K562 (cell line): ENCODE measurements around the gene FRMD4A. TPM values are rescaled to one million over a fixed set of nuclear protein-coding genes. Genes with fewer than 3 reads are reported as not detected.

Experiments used
- ATAC-seq: fragments of 200-7000 bp; cut with Tn5 transposase; 3 replicates; pipeline ENCODE4 v1.9.1; 2020; ENCODE audit warnings: moderate library complexity
- BruUV-seq: library from RNA; stranded (reverse); fragments of 400-500 nt; replicated peaks from 2 replicates; lab custom pipeline; 2021; lab: Mats Ljungman, UMichigan
- CTCF ChIA-PET: fragments of 300-600 bp; formaldehyde crosslinking; extraction: SDS; loops from one replicate; lab custom pipeline; 2021; ENCODE audit warnings: low intra/inter-chr PET ratio; lab: Yijun Ruan, JAX
- POLR2A ChIA-PET: fragments of 300-600, 350-650 bp; sonication (Branson Sonifier 250); formaldehyde crosslinking; extraction: SDS; loops from one replicate; lab custom pipeline; 2021; ENCODE audit warnings: antibody characterized with exemption, inconsistent platforms; lab: Yijun Ruan, JAX
- DNase-seq, 4 experiments: peaks; one replicate each; pipeline versions ENCODE4 v3.0.0 to v3.0.0-alpha.2; 2011 to 2018; ENCODE audit warnings: low spot score in 3 of 4, mixed read lengths in 3 of 4; ENCODE audit errors: extremely low read depth in 1 of 4
- FAIRE-seq: peaks from 2 replicates; lab custom pipeline; 2011; peaks lifted over from hg19 to GRCh38; lab: Jason Lieb, UNC
- H2AFZ ChIP-seq: 2 replicates; pipeline ENCODE4 v1.6.0; 2011; ENCODE audit warnings: low read depth, low read length, control low read depth, inconsistent platforms
- H3K27ac ChIP-seq: fragments of 200-600 bp; 3 replicates; pipeline ENCODE4 v1.8.0; 2011; ENCODE audit warnings: low read depth, mild to moderate bottlenecking, control low read depth, inconsistent platforms, low read length, moderate library complexity, mixed read lengths; ENCODE audit errors: extremely low read depth
- H3K27me3 ChIP-seq, 2 experiments: fragments of 300-600 bp in 1 of 2; 2 replicates in 1 of 2; 3 replicates in 1 of 2; pipeline versions ENCODE4 v1.6.0 to v1.8.0; 2011; ENCODE audit warnings: inconsistent platforms in 2 of 2, low read length in 2 of 2, mild to moderate bottlenecking in 1 of 2, mixed read lengths in 1 of 2, moderate library complexity in 1 of 2; ENCODE audit not compliant: control insufficient read depth in 2 of 2, insufficient read depth in 2 of 2
- H3K36me3 ChIP-seq: fragments of 300-600 bp; 3 replicates; pipeline ENCODE4 v1.8.0; 2011; ENCODE audit warnings: mild to moderate bottlenecking, low read length, inconsistent platforms; ENCODE audit not compliant: control insufficient read depth, insufficient read depth
- H3K4me1 ChIP-seq, 2 experiments: fragments of 200-600 bp in 1 of 2; replicated peaks in 1 of 2; 2 replicates in 1 of 2; 3 replicates in 1 of 2; pipeline versions ENCODE4 v1.5.1 to v1.8.0; 2011; ENCODE audit warnings: inconsistent platforms in 2 of 2, low read length in 2 of 2, mild to moderate bottlenecking in 1 of 2, mixed read lengths in 1 of 2, moderate library complexity in 1 of 2; ENCODE audit not compliant: control insufficient read depth in 2 of 2, insufficient read depth in 2 of 2
- H3K4me2 ChIP-seq: 2 replicates; pipeline ENCODE4 v1.6.1; 2011; ENCODE audit warnings: low read length, control low read depth, inconsistent platforms, mixed read lengths; ENCODE audit not compliant: insufficient read depth
- H3K4me3 ChIP-seq: fragments of 200-600 bp; sonication (generic), shearing (Covaris generic); 2 replicates; pipeline ENCODE4 v1.5.1; 2016; ENCODE audit warnings: control low read depth, inconsistent platforms
- H3K79me2 ChIP-seq: fragments of 200-600 bp; 3 replicates; pipeline ENCODE4 v1.8.0; 2011; ENCODE audit warnings: low read length, inconsistent platforms; ENCODE audit not compliant: control insufficient read depth, insufficient read depth
- H3K9ac ChIP-seq, 2 experiments: 2 replicates each; pipeline versions ENCODE4 v1.6.0 to v1.6.1; 2011; ENCODE audit warnings: low read depth in 2 of 2, low read length in 2 of 2, control low read depth in 1 of 2, inconsistent platforms in 1 of 2, mild to moderate bottlenecking in 1 of 2, mixed read lengths in 1 of 2; ENCODE audit not compliant: insufficient read depth in 1 of 2
- H3K9me1 ChIP-seq: one replicate; pipeline ENCODE4 v1.6.0; 2011; ENCODE audit warnings: inconsistent platforms, mild to moderate bottlenecking, low read length, moderate library complexity; ENCODE audit not compliant: control insufficient read depth, insufficient read depth
- H3K9me3 ChIP-seq: replicated peaks from 2 replicates; pipeline ENCODE4 v1.5.1; 2011; ENCODE audit warnings: low read depth, low read length, inconsistent platforms; ENCODE audit not compliant: control insufficient read depth, insufficient read depth
- H4K20me1 ChIP-seq: replicated peaks from 2 replicates; pipeline ENCODE4 v1.6.1; 2011; ENCODE audit warnings: low read length, inconsistent platforms, mixed read lengths; ENCODE audit not compliant: control insufficient read depth, insufficient read depth
- COPS2 ChIP-seq: fragments of 450-650 bp; conservative IDR thresholded peaks from 2 replicates; pipeline ENCODE4 v1.6.1; 2016; ENCODE audit warnings: mild to moderate bottlenecking, moderate library complexity
- DIDO1 ChIP-seq: fragments of 450-650 bp; IDR thresholded peaks from 2 replicates; pipeline ENCODE4 v1.6.1; 2016; ENCODE audit warnings: low read depth, missing biosample characterization, missing genetic modification characterization
- ELK1 ChIP-seq: sonication (generic); formaldehyde crosslinking; IDR thresholded peaks from 2 replicates; pipeline ENCODE4 v1.8.1; 2022; ENCODE audit warnings: missing genetic modification reagents
- IRF1 ChIP-seq: sonication (generic); formaldehyde crosslinking; IDR thresholded peaks from 2 replicates; pipeline ENCODE4 v1.8.0; 2022; ENCODE audit warnings: missing genetic modification reagents, mild to moderate bottlenecking, borderline replicate concordance
- KDM1A ChIP-seq, 2 experiments: fragments of 450-650 bp; IDR thresholded peaks; 2 replicates each; pipeline ENCODE4 v1.6.1; 2016; ENCODE audit warnings: mild to moderate bottlenecking in 2 of 2
- LARP7 ChIP-seq: fragments of 450-650 bp; IDR thresholded peaks from 2 replicates; pipeline ENCODE4 v1.6.1; 2016
- MCM3 ChIP-seq: fragments of 450-650 bp; IDR thresholded peaks from 2 replicates; pipeline ENCODE4 v1.6.1; 2016
- MEF2A ChIP-seq: IDR thresholded peaks from 2 replicates; pipeline ENCODE4 v1.6.1; 2011; ENCODE audit warnings: low read depth, mild to moderate bottlenecking, low read length, moderate library complexity; ENCODE audit not compliant: control insufficient read depth
- MXI1 ChIP-seq: IDR thresholded peaks from 2 replicates; pipeline ENCODE4 v1.6.1; 2011; ENCODE audit warnings: low read depth, mild to moderate bottlenecking, improper control_type of control experiment, low read length
- NONO ChIP-seq, 2 experiments: fragments of 200-400 bp in 1 of 2; fragments of 450-650 bp in 1 of 2; formaldehyde crosslinking in 1 of 2; IDR thresholded peaks; 2 replicates each; pipeline ENCODE4 v1.6.1; 2017; ENCODE audit warnings: low read depth in 2 of 2, mild to moderate bottlenecking in 2 of 2, moderate library complexity in 2 of 2, low read length in 1 of 2
- OTX1 ChIP-seq: fragments of 450-650 bp; formaldehyde crosslinking; IDR thresholded peaks from 2 replicates; pipeline ENCODE4 v1.4.0; 2022; ENCODE audit warnings: mild to moderate bottlenecking
- TRIM25 ChIP-seq: fragments of 450-650 bp; IDR thresholded peaks from 2 replicates; pipeline ENCODE4 v1.7.0; 2016; ENCODE audit warnings: borderline replicate concordance
- ZNF583 ChIP-seq: fragments of 250-450 bp; sonication (Bioruptor Pico); IDR thresholded peaks from 2 replicates; pipeline ENCODE4 v1.4.0; 2020
- ZNF609 ChIP-seq: sonication (generic); formaldehyde crosslinking; IDR thresholded peaks from 2 replicates; pipeline ENCODE4 v1.8.1; 2023; ENCODE audit warnings: missing genetic modification reagents, mild to moderate bottlenecking, borderline replicate concordance
- ZNF707 ChIP-seq: fragments of 250-450 bp; sonication (Bioruptor Pico); conservative IDR thresholded peaks from 2 replicates; pipeline ENCODE4 v1.8.0; 2022; ENCODE audit warnings: inconsistent platforms, mild to moderate bottlenecking, moderate library complexity
- WGBS: fragments of 100-300 bp; shearing (Covaris generic); methylation state at CpG from one replicate; pipeline ENCODE4 v1.1.6; 2016; ENCODE audit warnings: low coverage, mixed read lengths; ENCODE audit not compliant: insufficient coverage; ENCODE audit errors: missing lambda C conversion rate; 5-methylcytosine and 5-hydroxymethylcytosine counted together
- in situ Hi-C: fragments of 300-500 bp; cut with MboI; formaldehyde crosslinking; loops from 4 replicates; pipeline ENCODE4 v1.15.0; 2018; ENCODE audit warnings: inconsistent platforms, mixed read lengths
- intact Hi-C: fragments of 100-400 bp; cut with micrococcal nuclease; formaldehyde crosslinking; loops from 2 replicates; pipeline ENCODE4 v1.14.2; 2022
- polyA plus RNA-seq, 8 experiments: library from polyadenylated mRNA; depleted of rRNA in 4 of 8; stranded (reverse) in 5 of 8; unstranded in 3 of 8; fragments of >200 nt; fragmentation: Nextera tagmentation in 2 of 8; fragmentation: Illumina TruSeq in 1 of 8; extraction: Ambion mirVana in 2 of 8; extraction: Trizol in 1 of 8; gene quantifications; 2 replicates each; pipeline versions ENCODE4 v1.2.1 to v1.2.3, GENCODE V29; 2011 to 2014; ENCODE audit warnings: inconsistent platforms in 1 of 8, missing spikeins in 1 of 8
- total RNA-seq, 7 experiments: library from RNA; depleted of rRNA in 6 of 7; stranded (reverse); fragments of >200 nt in 6 of 7; fragmentation: Illumina TruSeq in 2 of 7; extraction: Trizol in 2 of 7; gene quantifications; 2 replicates each; pipeline versions ENCODE4 v1.2.1 to v1.2.3, GENCODE V29; 2011 to 2021; ENCODE audit warnings: low replicate concordance in 1 of 7

Gene FRMD4A
- total and polyA plus RNA-seq, 9 of the 15 experiments (the other 6 are each of a cell fraction or from before 2014, with no cell fraction given), result 0.80 to 5.2 (median 3.0) TPM

GRCh38 chr10:13617116-13617515 is 713.6 kb downstream of the FRMD4A start:
- Histone ChIP-seq H4K20me1 (no peaks in the 10 kb centered on the region), H3K4me2 (no peak overlapping the region), H3K36me3 (peaks cover 12% of the 10 kb centered on the region), H3K27ac (no peak overlapping the region), H3K79me2 (no peaks in the 10 kb centered on the region), H3K9me3 (no peaks in the 10 kb centered on the region), H3K9ac (no peak overlapping the region), H3K27me3 (no peaks in the 10 kb centered on the region), H2AFZ (no peak overlapping the region), H3K9me1 (no peaks in the 10 kb centered on the region), H3K4me1 (no peaks in the 10 kb centered on the region), H3K4me3 (no peak overlapping the region)
- 52% methylated on average over 4 of the region's 4 CpGs for WGBS
- intact Hi-C loops (no loop called here), in situ Hi-C loops (no loop called here)
- POLR2A ChIA-PET, result interaction anchor here (1.2 to 1.6 kb wide), 2 partner anchors 12 to 113 kb away, joined by 3 to 5 read pairs; no protein-coding TSS in a partner anchor
- no TSS peak for BruUV-seq
- no peak for ATAC-seq
- CTCF ChIA-PET, result no interaction called here
- no peak for FAIRE-seq
- no peak for DNase-seq
- no peak for TF ChIP-seq DIDO1 (tag)
- no peak for TF ChIP-seq COPS2
- no peak for TF ChIP-seq MEF2A
- TF ChIP-seq KDM1A (IDR thresholded peaks at IDR 0.05), result no peak
- TF ChIP-seq ZNF609 (CRISPR knock-in tag), result no peak
- no peak for TF ChIP-seq TRIM25
- no peak for TF ChIP-seq MXI1
- TF ChIP-seq OTX1 (CRISPR knock-in tag), result no peak
- TF ChIP-seq ZNF583, result no peak
- TF ChIP-seq ELK1 (CRISPR knock-in tag), result no peak
- TF ChIP-seq ZNF707 (CRISPR knock-in tag), result no peak
- no peak for TF ChIP-seq MCM3
- no peak for TF ChIP-seq LARP7
- no peak for TF ChIP-seq NONO (IDR thresholded peaks at IDR 0.05; ENCODE audit: low read depth in 2 of 2, low read length in 1 of 2)
- no peak for TF ChIP-seq IRF1 (CRISPR knock-in tag)
